HCT116 (cell line): ENCODE data around the gene TMC8. TPM values are rescaled to one million over a fixed set of nuclear protein-coding genes. Genes with fewer than 3 reads are reported as not detected.
"Not testable (repeated sequence)": the region's sequence is repeated elsewhere in the genome, so short reads cannot be mapped to it uniquely, and the experiment has no call there.

Experiments used
- ATAC-seq: fragments of 200-7000 bp; cut with Tn5 transposase; 2 replicates; pipeline ENCODE4 v1.9.1; 2020; ENCODE audit warnings: mild to moderate bottlenecking, moderate library complexity
- BruUV-seq: library from RNA; stranded (reverse); fragments of 400-500 nt; replicated peaks from 2 replicates; lab custom pipeline; 2021; lab: Mats Ljungman, UMichigan
- CTCF ChIA-PET: fragments of 300-600 bp; sonication (Branson Sonifier 250); formaldehyde crosslinking; loops from one replicate; lab custom pipeline; 2021; ENCODE audit warnings: antibody characterized with exemption; lab: Charles Lee
- POLR2A ChIA-PET: fragments of 300-600, 350-600 bp; sonication (Branson Sonifier 250); formaldehyde crosslinking; loops from one replicate; lab custom pipeline; 2021; ENCODE audit warnings: antibody characterized with exemption; lab: Charles Lee
- RAD21 ChIA-PET, 2 experiments: fragments of 300-600 bp; sonication (Branson Sonifier 250); formaldehyde crosslinking; loops; one replicate each; lab custom pipeline; 2023; ENCODE audit warnings: low total read pairs in 2 of 2; ENCODE audit not compliant: uncharacterized antibody in 2 of 2, unreplicated experiment in 2 of 2, low non-redundant PET in 1 of 2; lab: Charles Lee
- DNase-seq: peaks from one replicate; pipeline ENCODE4 v3.0.0-alpha.2; 2010; ENCODE audit warnings: low read depth, low spot score
- H2AFZ ChIP-seq: fragments of 200-600 bp; shearing (Covaris generic), sonication (generic); 2 replicates; pipeline ENCODE4 v1.6.1; 2017; ENCODE audit warnings: low read depth, mixed run types, mixed read lengths, antibody characterized with exemption, low read length; ENCODE audit not compliant: poor library complexity, severe bottlenecking
- H3K27ac ChIP-seq: 2 replicates; pipeline ENCODE4 v1.5.1; 2012; ENCODE audit warnings: low read depth, low read length
- H3K27me3 ChIP-seq: fragments of 200-600 bp; sonication (generic); 2 replicates; pipeline ENCODE4 v1.6.1; 2016; ENCODE audit warnings: mixed run types, low read length, mixed read lengths; ENCODE audit not compliant: insufficient read depth
- H3K36me3 ChIP-seq, 2 experiments: fragments of 200-500 bp in 1 of 2; fragments of 200-600 bp in 1 of 2; sonication (Bioruptor generic) in 1 of 2; sonication (generic) in 1 of 2; 2 replicates each; pipeline versions ENCODE4 v1.5.1 to v1.6.1; 2014 to 2016; ENCODE audit warnings: low read length in 2 of 2, inconsistent platforms in 1 of 2, mixed read lengths in 1 of 2, mixed run types in 1 of 2; ENCODE audit not compliant: insufficient read depth in 2 of 2, control insufficient read depth in 1 of 2
- H3K4me1 ChIP-seq, 2 experiments: fragments of 200-600 bp in 1 of 2; sonication (generic) in 1 of 2; 2 replicates each; pipeline versions ENCODE4 v1.5.1 to v1.6.1; 2012 to 2017; ENCODE audit warnings: low read length in 2 of 2, inconsistent platforms in 1 of 2, mild to moderate bottlenecking in 1 of 2, mixed read lengths in 1 of 2, mixed run types in 1 of 2, moderate library complexity in 1 of 2; ENCODE audit not compliant: insufficient read depth in 2 of 2, control insufficient read depth in 1 of 2
- H3K4me2 ChIP-seq: fragments of 200-600 bp; sonication (generic); 2 replicates; pipeline ENCODE4 v1.6.1; 2017; ENCODE audit warnings: mixed run types, low read length, mixed read lengths
- H3K4me3 ChIP-seq, 2 experiments: fragments of 200-600 bp in 1 of 2; sonication (generic) in 1 of 2; replicated peaks in 1 of 2; 2 replicates each; pipeline ENCODE4 v1.5.1; 2011 to 2016; ENCODE audit warnings: low read length in 2 of 2, control low read depth in 1 of 2, low read depth in 1 of 2, mild to moderate bottlenecking in 1 of 2, mixed read lengths in 1 of 2, mixed run types in 1 of 2
- H3K79me2 ChIP-seq: fragments of 200-600 bp; sonication (generic); 2 replicates; pipeline ENCODE4 v1.6.1; 2017; ENCODE audit warnings: mild to moderate bottlenecking, mixed run types, low read length, moderate library complexity, mixed read lengths; ENCODE audit not compliant: insufficient read depth
- H3K9ac ChIP-seq: fragments of 200-600 bp; sonication (generic); 2 replicates; pipeline ENCODE4 v1.6.1; 2016; ENCODE audit warnings: low read length, mixed read lengths
- H3K9me2 ChIP-seq: fragments of 200-600 bp; sonication (generic), shearing (Covaris generic); 2 replicates; pipeline ENCODE4 v1.6.1; 2017; ENCODE audit warnings: mixed run types, mild to moderate bottlenecking, moderate library complexity; ENCODE audit not compliant: insufficient read depth
- H3K9me3 ChIP-seq, 2 experiments: fragments of 200-500 bp in 1 of 2; fragments of 200-600 bp in 1 of 2; sonication (Bioruptor generic) in 1 of 2; sonication (generic) in 1 of 2; 2 replicates each; pipeline ENCODE4 v1.6.1; 2014 to 2017; ENCODE audit warnings: low read length in 2 of 2, mixed read lengths in 2 of 2, inconsistent platforms in 1 of 2, low read depth in 1 of 2, mild to moderate bottlenecking in 1 of 2, mixed run types in 1 of 2, moderate library complexity in 1 of 2; ENCODE audit not compliant: control insufficient read depth in 1 of 2, insufficient read depth in 1 of 2
- H4K20me1 ChIP-seq: fragments of 200-600 bp; sonication (generic), shearing (Covaris generic); 2 replicates; pipeline ENCODE4 v1.6.1; 2017; ENCODE audit warnings: mixed run types, mild to moderate bottlenecking, moderate library complexity; ENCODE audit not compliant: insufficient read depth
- POLR2A ChIP-seq: IDR thresholded peaks from 2 replicates; pipeline ENCODE4 v1.7.0; 2011; ENCODE audit warnings: borderline replicate concordance; ENCODE audit not compliant: insufficient read depth, insufficient read length; ENCODE audit errors: extremely low read depth
- POLR2AphosphoS5 ChIP-seq: IDR thresholded peaks from 2 replicates; pipeline ENCODE4 v1.6.1; 2011; ENCODE audit warnings: mild to moderate bottlenecking, low read depth, low read length, moderate library complexity
- intact Hi-C: fragments of 100-400 bp; cut with micrococcal nuclease; formaldehyde crosslinking; loops from 2 replicates; pipeline ENCODE4 v1.10.0; 2022
- total RNA-seq: library from RNA; stranded (reverse); gene quantifications from one replicate; pipeline ENCODE4 v1.2.1, GENCODE V29; 2021; ENCODE audit not compliant: unreplicated experiment

The TMC8 gene
- total RNA-seq, 1 experiment from 2014 or later: 7.8 TPM

- Histone ChIP-seq H2AFZ (no peak overlapping the region), H3K4me3 (no peak overlapping the region)
- TF ChIP-seq POLR2A (no peak), POLR2AphosphoS5 (peak; percentile 8)
- TF ChIP-seq, all 23 proteins: peak for 1
- Histone ChIP-seq H3K9me3 (no peaks in the 10 kb centered on the region), H3K27ac (peak overlapping the region; percentile 10; the same call in 1 of the 2 replicates), H3K9ac (no peak overlapping the region; the same call in 1 of the 2 replicates), H3K9me2 (no peaks in the 10 kb centered on the region), H3K36me3 (peaks cover 24 to 44% of the 10 kb centered on the region in 2 experiments), H4K20me1 (peaks cover 5% of the 10 kb centered on the region; the same call in 1 of the 2 replicates), H3K4me1 (peaks cover 18 to 58% of the 10 kb centered on the region in 2 experiments; a peak in 3 of 4 replicates), H3K4me2 (no peak overlapping the region), H3K27me3 (no peaks in the 10 kb centered on the region), H3K79me2 (peaks cover 30% of the 10 kb centered on the region)
- BruUV-seq: no TSS peak
- DNase-seq (no peak), ATAC-seq (no peak)
- ChIA-PET CTCF (no interaction called here), POLR2A (interaction anchor here (1.0 to 2.3 kb wide), 3 partner anchors 15 to 41 kb away, joined by 3 to 16 read pairs (median 4); partner anchors contain the start of genes TK1 and TMC8), RAD21 (no interaction called here)
- intact Hi-C loops: no loop called here
These were observed 40.4 kb downstream of the TMC8 start for GRCh38 chr17:78170692-78171590.

- H3K9ac ChIP-seq, H3K9me2 ChIP-seq, H3K4me3 ChIP-seq, H2AFZ ChIP-seq, CTCF ChIA-PET, BruUV-seq, H4K20me1 ChIP-seq, H3K27me3 ChIP-seq, RAD21 ChIA-PET, H3K9me3 ChIP-seq, ATAC-seq, intact Hi-C loops, DNase-seq: not testable (repeated sequence)
- H3K27ac ChIP-seq: peak overlapping the region; percentile 10; the same call in 1 of the 2 replicates
- H3K4me1 ChIP-seq: peaks cover 16 to 54% of the 10 kb centered on the region in 2 experiments; a peak in 3 of 4 replicates
- H3K4me2 ChIP-seq: peak overlapping the region; percentile 6; the same call in 1 of the 2 replicates
- POLR2A ChIA-PET: interaction anchor here (1.0 kb wide), 1 partner anchor 15 kb away, joined by 4 read pairs; the partner anchor contains the start of gene TK1
- peaks cover 30% of the 10 kb centered on the region for H3K79me2 ChIP-seq
- H3K36me3 ChIP-seq: peaks cover 25 to 49% of the 10 kb centered on the region in 2 experiments
These were observed 41.1 kb downstream of the TMC8 start for GRCh38 chr17:78171591-78172248.
